HepG2 (cell line): ENCODE data around the gene KCNK6. TPM values are rescaled to one million over a fixed set of nuclear protein-coding genes. Genes with fewer than 3 reads are reported as not detected.

ENCODE experiments used
- ATAC-seq: fragments of 200-7000 bp; cut with Tn5 transposase; 3 replicates; pipeline ENCODE4 v1.9.1; 2020; ENCODE audit warnings: mild to moderate bottlenecking, moderate library complexity
- BruUV-seq: library from RNA; stranded (reverse); fragments of 400-500 nt; replicated peaks from 2 replicates; lab custom pipeline; 2021; lab: Mats Ljungman, UMichigan
- CTCF ChIA-PET: fragments of 300-600 bp; formaldehyde crosslinking; extraction: SDS; loops from one replicate; lab custom pipeline; 2021; ENCODE audit warnings: low total read pairs, inconsistent platforms, low intra/inter-chr PET ratio; lab: Yijun Ruan, JAX
- POLR2A ChIA-PET: fragments of 350-600 bp; sonication (Branson Sonifier 250); formaldehyde crosslinking; loops from one replicate; lab custom pipeline; 2020; ENCODE audit warnings: antibody characterized with exemption, inconsistent platforms; lab: Yijun Ruan, JAX
- DNase-seq: peaks from one replicate; pipeline ENCODE4 v3.0.0-alpha.2; 2015; ENCODE audit warnings: low spot score
- FAIRE-seq: peaks from 3 replicates; lab custom pipeline; 2011; peaks lifted over from hg19 to GRCh38; lab: Jason Lieb, UNC
- H2AFZ ChIP-seq: one replicate; pipeline ENCODE4 v1.6.1; 2011; ENCODE audit warnings: low read length, inconsistent platforms
- H3K27ac ChIP-seq: fragments of 300-600 bp; 3 replicates; pipeline ENCODE4 v1.8.0; 2011; ENCODE audit warnings: mixed run types, mild to moderate bottlenecking, mixed read lengths, low read length, inconsistent platforms; ENCODE audit not compliant: insufficient read depth; ENCODE audit errors: extremely low read length
- H3K27me3 ChIP-seq, 2 experiments: fragments of 200-600 bp in 1 of 2; 2 replicates in 1 of 2; 3 replicates in 1 of 2; pipeline versions ENCODE4 v1.6.0 to v1.8.0; 2011; ENCODE audit warnings: low read length in 2 of 2, mild to moderate bottlenecking in 2 of 2, moderate library complexity in 2 of 2, inconsistent platforms in 1 of 2; ENCODE audit not compliant: insufficient read depth in 2 of 2, control insufficient read depth in 1 of 2
- H3K36me3 ChIP-seq, 2 experiments: fragments of 200-600 bp in 1 of 2; replicated peaks in 1 of 2; 2 replicates in 1 of 2; 3 replicates in 1 of 2; pipeline versions ENCODE4 v1.5.1 to v1.8.0; 2011; ENCODE audit warnings: low read length in 2 of 2, inconsistent platforms in 1 of 2; ENCODE audit not compliant: insufficient read depth in 2 of 2, control insufficient read depth in 1 of 2
- H3K4me1 ChIP-seq: 2 replicates; pipeline ENCODE4 v1.5.1; 2012; ENCODE audit warnings: low read length, inconsistent platforms; ENCODE audit not compliant: insufficient read depth
- H3K4me2 ChIP-seq: 2 replicates; pipeline ENCODE4 v1.6.0; 2011; ENCODE audit warnings: low read depth, low read length, inconsistent platforms
- H3K4me3 ChIP-seq, 3 experiments: fragments of 200-600 bp in 1 of 3; sonication (generic), shearing (Covaris generic) in 1 of 3; replicated peaks in 1 of 3; 2 replicates each; pipeline ENCODE4 v1.5.1; 2011 to 2016; ENCODE audit warnings: low read length in 3 of 3, inconsistent platforms in 2 of 3, low read depth in 2 of 3, mild to moderate bottlenecking in 2 of 3, control low read depth in 1 of 3, mixed read lengths in 1 of 3; ENCODE audit not compliant: insufficient read depth in 1 of 3
- H3K79me2 ChIP-seq: one replicate; pipeline ENCODE4 v1.6.1; 2011; ENCODE audit warnings: low read length, inconsistent platforms; ENCODE audit not compliant: insufficient read depth
- H3K9ac ChIP-seq: 2 replicates; pipeline ENCODE4 v1.6.0; 2011; ENCODE audit warnings: mild to moderate bottlenecking, low read depth, low read length, inconsistent platforms; ENCODE audit not compliant: insufficient read depth
- H3K9me3 ChIP-seq: 2 replicates; pipeline ENCODE4 v1.5.1; 2012; ENCODE audit warnings: mild to moderate bottlenecking, low read length
- H4K20me1 ChIP-seq: 2 replicates; pipeline ENCODE4 v1.6.0; 2011; ENCODE audit warnings: inconsistent platforms, mild to moderate bottlenecking, low read length, moderate library complexity; ENCODE audit not compliant: insufficient read depth
- FOSL2 ChIP-seq: sonication (generic); formaldehyde crosslinking; IDR thresholded peaks from 2 replicates; pipeline ENCODE4 v1.4.0; 2020; ENCODE audit warnings: missing genetic modification reagents
- HNF4A ChIP-seq: sonication (generic); formaldehyde crosslinking; IDR thresholded peaks from 2 replicates; pipeline ENCODE4 v1.4.0; 2020; ENCODE audit warnings: missing genetic modification reagents
- KMT2A ChIP-seq: sonication (generic); formaldehyde crosslinking; IDR thresholded peaks from 2 replicates; pipeline ENCODE4 v1.4.0; 2020; ENCODE audit warnings: missing genetic modification reagents
- NFIC ChIP-seq: IDR thresholded peaks from 2 replicates; pipeline ENCODE4 v1.6.1; 2012; ENCODE audit warnings: mild to moderate bottlenecking, low read length, inconsistent platforms
- SOX13 ChIP-seq, 3 experiments: fragments of 450-650 bp in 1 of 3; sonication (generic) in 1 of 3; formaldehyde crosslinking in 1 of 3; IDR thresholded peaks in 2 of 3; conservative IDR thresholded peaks in 1 of 3; 2 replicates each; pipeline versions ENCODE4 v1.5.0 to v1.6.1; 2016 to 2020; ENCODE audit warnings: antibody characterized with exemption in 1 of 3, mild to moderate bottlenecking in 1 of 3, missing compliant biosample characterization in 1 of 3, missing genetic modification reagents in 1 of 3, moderate library complexity in 1 of 3
- WGBS: methylation state at CpG from one replicate; pipeline ENCODE4 v1.1.6; 2017; ENCODE audit warnings: low lambda C conversion rate; 5-methylcytosine and 5-hydroxymethylcytosine counted together
- in situ Hi-C: cut with HindIII; loops from 2 replicates; pipeline ENCODE4 v1.10.0; 2017; ENCODE audit warnings: low pct_unique_long_range_greater_than_20kb; ENCODE audit not compliant: extremely low pct_ligation_motif_present
- intact Hi-C: fragments of 100-400 bp; cut with micrococcal nuclease; formaldehyde crosslinking; loops from one replicate; pipeline ENCODE4 v1.10.0; 2022; ENCODE audit not compliant: unreplicated experiment
- polyA plus RNA-seq, 8 experiments: library from polyadenylated mRNA; depleted of rRNA in 3 of 8; stranded (reverse) in 7 of 8; unstranded in 1 of 8; fragments of >200 nt; fragmentation: Illumina TruSeq in 4 of 8; extraction: Trizol in 4 of 8; gene quantifications; 2 replicates each; pipeline versions ENCODE4 v1.2.1 to v1.2.3, GENCODE V29; 2011 to 2016; ENCODE audit warnings: low read depth in 4 of 8, missing spikeins in 1 of 8, mixed read lengths in 1 of 8; ENCODE audit not compliant: insufficient read depth in 1 of 8
- total RNA-seq, 5 experiments: library from RNA; depleted of rRNA; stranded (reverse); fragments of >200 nt; fragmentation: Illumina TruSeq; extraction: Trizol; gene quantifications; 2 replicates each; pipeline ENCODE4 v1.2.3, GENCODE V29; 2016; ENCODE audit warnings: low read depth in 1 of 5

Gene KCNK6
- total and polyA plus RNA-seq, 2 of the 13 experiments (the other 11 are each of a cell fraction or from before 2014, with no cell fraction given), result 0.03 TPM; not detected in 1

GRCh38 chr19:38270587-38271167 is 49.0 kb upstream of the KCNK6 start:
- FAIRE-seq (no peak), DNase-seq (no peak), ATAC-seq (no peak; the same call in 2 of the 3 replicates)
- no peak overlapping the region for H2AFZ ChIP-seq
- no peaks in the 10 kb centered on the region for H4K20me1 ChIP-seq
- TF ChIP-seq FOSL2 (0 out of 2 replicates have a peak, but pooled peaks have one; percentile 18), KMT2A (CRISPR knock-in tag) (no peak)
- H3K27me3 ChIP-seq, result peaks cover 1 to 3% of the 10 kb centered on the region in 2 experiments; a peak in 1 of 5 replicates
- WGBS, result 22% methylated on average over 5 of the region's 5 CpGs
- ChIA-PET CTCF (no interaction called here), POLR2A (no interaction called here)
- BruUV-seq, result no TSS peak
- H3K4me3 ChIP-seq, result no peak overlapping the region
- no peaks in the 10 kb centered on the region for H3K36me3 ChIP-seq
- H3K9ac ChIP-seq, result no peak overlapping the region
- H3K4me1 ChIP-seq, result peaks cover 60% of the 10 kb centered on the region
- in situ Hi-C loops, result no loop called here
- H3K27ac ChIP-seq, result no peak overlapping the region
- intact Hi-C loops, result no loop called here
- no peaks in the 10 kb centered on the region for H3K79me2 ChIP-seq
- no peaks in the 10 kb centered on the region for H3K9me3 ChIP-seq
- no peak overlapping the region for H3K4me2 ChIP-seq

DNA sequence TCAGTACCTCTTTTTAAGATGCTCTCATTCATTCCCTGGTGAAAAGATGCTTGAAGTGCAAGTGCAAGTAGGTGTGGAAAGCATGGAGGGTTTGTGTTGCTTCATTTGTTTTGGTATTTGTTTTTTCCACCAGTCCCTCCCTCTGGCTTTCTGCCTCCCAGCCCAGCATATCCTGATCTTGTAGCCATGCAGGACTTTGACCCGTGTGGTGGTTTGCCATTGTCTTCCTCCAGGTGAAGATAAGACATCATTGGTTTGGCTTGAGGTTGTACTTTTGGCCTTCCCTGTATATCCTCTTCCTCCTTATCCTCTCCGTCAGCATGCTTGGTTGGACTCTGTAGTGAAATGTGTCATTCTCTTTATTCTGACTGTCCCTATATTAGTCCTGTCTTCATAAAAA is 46.1 kb upstream of the KCNK6 start:
- H3K36me3 ChIP-seq, result no peaks in the 10 kb centered on the region
- 4% methylated on average over 2 of the region's 2 CpGs for WGBS
- H2AFZ ChIP-seq, result no peak overlapping the region
- no peak overlapping the region for H3K4me3 ChIP-seq
- in situ Hi-C loops (no loop called here), intact Hi-C loops (no loop called here)
- no peak overlapping the region for H3K27ac ChIP-seq
- FAIRE-seq (no peak), DNase-seq (no peak), ATAC-seq (no peak)
- no peaks in the 10 kb centered on the region for H4K20me1 ChIP-seq
- no peak overlapping the region for H3K4me2 ChIP-seq
- H3K4me1 ChIP-seq, result peaks cover 45% of the 10 kb centered on the region
- peaks cover 0 to 1% of the 10 kb centered on the region in 2 experiments; a peak in 1 of 5 replicates for H3K27me3 ChIP-seq
- no TSS peak for BruUV-seq
- H3K9me3 ChIP-seq, result no peaks in the 10 kb centered on the region
- POLR2A ChIA-PET, result no interaction called here
- H3K9ac ChIP-seq, result no peak overlapping the region
- CTCF ChIA-PET, result no interaction called here
- TF ChIP-seq HNF4A, result peak; percentile 43; the same call in 1 of the 2 replicates
- TF ChIP-seq SOX13 (IDR thresholded peaks at IDR 0.05), result no peak
- peak in 1 of 2 experiments; percentile 39; a peak in 1 of 4 replicates for TF ChIP-seq SOX13 (CRISPR knock-in tag; conservative IDR thresholded peaks at IDR 0.05 in 1 of 2, IDR thresholded peaks at IDR 0.05 in 1 of 2)
- TF ChIP-seq NFIC, result no peak
- H3K79me2 ChIP-seq, result no peaks in the 10 kb centered on the region
